HepG2 (cell line): ENCODE measurements around the gene DDX1.

ENCODE experiments used
- EZH2 ChIP-seq: conservative IDR thresholded peaks from 2 replicates; pipeline ENCODE4 v1.6.1; 2012; ENCODE audit warnings: mild to moderate bottlenecking, low read depth, low read length, moderate library complexity
- IRF2 ChIP-seq: IDR thresholded peaks from 2 replicates; pipeline ENCODE4 v1.6.1; 2018; ENCODE audit warnings: missing genetic modification reagents, missing compliant biosample characterization
- KLF15 ChIP-seq: sonication (generic); formaldehyde crosslinking; IDR thresholded peaks from 2 replicates; pipeline ENCODE4 v1.8.1; 2023; ENCODE audit warnings: borderline replicate concordance, mild to moderate bottlenecking, inconsistent platforms, missing genetic modification reagents, mixed read lengths
- POLR2AphosphoS5 ChIP-seq: IDR thresholded peaks from 2 replicates; pipeline ENCODE4 v1.6.1; 2012; ENCODE audit warnings: low read depth, low read length
- SRY ChIP-seq: sonication (generic); formaldehyde crosslinking; IDR thresholded peaks from 2 replicates; pipeline ENCODE4 v1.8.0; 2022; ENCODE audit warnings: mild to moderate bottlenecking, missing genetic modification reagents
- THAP11 ChIP-seq: IDR thresholded peaks from 2 replicates; pipeline ENCODE4 v1.6.1; 2016; ENCODE audit warnings: missing biosample characterization, missing genetic modification reagents
- ZBTB21 ChIP-seq: sonication (generic); formaldehyde crosslinking; IDR thresholded peaks from 2 replicates; pipeline ENCODE4 v1.4.0; 2020; ENCODE audit warnings: missing genetic modification reagents
- ZFX ChIP-seq: sonication (generic); formaldehyde crosslinking; IDR thresholded peaks from 2 replicates; pipeline ENCODE4 v1.4.0; 2020; ENCODE audit warnings: mild to moderate bottlenecking, low read depth, missing genetic modification reagents, moderate library complexity
- ZNF720 ChIP-seq: sonication (generic); formaldehyde crosslinking; IDR thresholded peaks from 2 replicates; pipeline ENCODE4 v1.4.0; 2020; ENCODE audit warnings: missing genetic modification reagents
- TF ChIP-seq, protein P1 (sequence below): sonication (generic); formaldehyde crosslinking; IDR thresholded peaks from 2 replicates; pipeline ENCODE4 v1.8.1; 2023; ENCODE audit warnings: mild to moderate bottlenecking, missing genetic modification reagents
- TF ChIP-seq, protein P2 (sequence below), 2 experiments: sonication (generic) in 1 of 2; formaldehyde crosslinking in 1 of 2; IDR thresholded peaks; 2 replicates each; pipeline versions ENCODE4 v1.5.1 to v1.6.1; 2011 to 2020; ENCODE audit warnings: borderline replicate concordance in 1 of 2, low read depth in 1 of 2, low read length in 1 of 2, mild to moderate bottlenecking in 1 of 2, missing genetic modification reagents in 1 of 2, moderate library complexity in 1 of 2
- TF ChIP-seq, protein P3 (sequence below): sonication (generic); formaldehyde crosslinking; IDR thresholded peaks from 2 replicates; pipeline ENCODE4 v1.5.0; 2020; ENCODE audit warnings: mild to moderate bottlenecking, missing genetic modification reagents, moderate library complexity
- TF ChIP-seq, protein P4 (sequence below): sonication (generic); formaldehyde crosslinking; IDR thresholded peaks from 2 replicates; pipeline ENCODE4 v1.8.0; 2022; ENCODE audit warnings: mild to moderate bottlenecking, missing genetic modification reagents; ENCODE audit not compliant: insufficient replicate concordance
- TF ChIP-seq, protein P5 (sequence below): sonication (generic); formaldehyde crosslinking; IDR thresholded peaks from 2 replicates; pipeline ENCODE4 v1.4.0; 2020; ENCODE audit warnings: missing genetic modification reagents

DNA sequence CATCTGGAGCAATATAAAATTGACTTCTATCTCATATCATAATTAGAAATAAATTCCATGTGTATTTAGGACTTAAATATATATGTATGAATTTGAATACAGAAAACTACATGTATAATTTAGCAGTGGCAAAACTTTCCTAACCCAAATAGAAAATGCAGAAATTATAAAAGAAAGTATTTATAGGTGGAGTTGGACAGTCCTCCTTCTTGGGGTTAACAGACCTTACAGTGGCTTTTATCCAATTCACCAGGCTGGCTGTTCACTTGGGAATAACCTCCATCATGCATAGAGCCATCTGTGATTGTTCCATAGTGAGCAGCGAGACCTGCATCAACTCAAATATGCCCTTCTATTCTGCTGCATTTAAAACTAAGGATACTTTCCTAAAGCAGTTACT, 8.3 kb downstream of the DDX1 start:
- TF ChIP-seq POLR2AphosphoS5 (no peak), ZBTB21 (CRISPR knock-in tag) (no peak), KLF15 (no peak), SRY (CRISPR knock-in tag) (no peak), ZNF720 (CRISPR knock-in tag) (no peak), THAP11 (CRISPR knock-in tag) (no peak), EZH2 (no peak), IRF2 (CRISPR knock-in tag) (no peak), ZFX (no peak)
- TF ChIP-seq, protein P1, sequence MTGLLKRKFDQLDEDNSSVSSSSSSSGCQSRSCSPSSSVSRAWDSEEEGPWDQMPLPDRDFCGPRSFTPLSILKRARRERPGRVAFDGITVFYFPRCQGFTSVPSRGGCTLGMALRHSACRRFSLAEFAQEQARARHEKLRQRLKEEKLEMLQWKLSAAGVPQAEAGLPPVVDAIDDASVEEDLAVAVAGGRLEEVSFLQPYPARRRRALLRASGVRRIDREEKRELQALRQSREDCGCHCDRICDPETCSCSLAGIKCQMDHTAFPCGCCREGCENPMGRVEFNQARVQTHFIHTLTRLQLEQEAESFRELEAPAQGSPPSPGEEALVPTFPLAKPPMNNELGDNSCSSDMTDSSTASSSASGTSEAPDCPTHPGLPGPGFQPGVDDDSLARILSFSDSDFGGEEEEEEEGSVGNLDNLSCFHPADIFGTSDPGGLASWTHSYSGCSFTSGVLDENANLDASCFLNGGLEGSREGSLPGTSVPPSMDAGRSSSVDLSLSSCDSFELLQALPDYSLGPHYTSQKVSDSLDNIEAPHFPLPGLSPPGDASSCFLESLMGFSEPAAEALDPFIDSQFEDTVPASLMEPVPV (CRISPR knock-in tag) = no peak
- TF ChIP-seq, protein P2, sequence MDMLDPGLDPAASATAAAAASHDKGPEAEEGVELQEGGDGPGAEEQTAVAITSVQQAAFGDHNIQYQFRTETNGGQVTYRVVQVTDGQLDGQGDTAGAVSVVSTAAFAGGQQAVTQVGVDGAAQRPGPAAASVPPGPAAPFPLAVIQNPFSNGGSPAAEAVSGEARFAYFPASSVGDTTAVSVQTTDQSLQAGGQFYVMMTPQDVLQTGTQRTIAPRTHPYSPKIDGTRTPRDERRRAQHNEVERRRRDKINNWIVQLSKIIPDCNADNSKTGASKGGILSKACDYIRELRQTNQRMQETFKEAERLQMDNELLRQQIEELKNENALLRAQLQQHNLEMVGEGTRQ (IDR thresholded peaks at IDR 0.05; ENCODE audit: low read depth, low read length) = no peak
- TF ChIP-seq, protein P2 (CRISPR knock-in tag; IDR thresholded peaks at IDR 0.05; ENCODE audit: borderline replicate concordance) = no peak
- TF ChIP-seq, protein P3, sequence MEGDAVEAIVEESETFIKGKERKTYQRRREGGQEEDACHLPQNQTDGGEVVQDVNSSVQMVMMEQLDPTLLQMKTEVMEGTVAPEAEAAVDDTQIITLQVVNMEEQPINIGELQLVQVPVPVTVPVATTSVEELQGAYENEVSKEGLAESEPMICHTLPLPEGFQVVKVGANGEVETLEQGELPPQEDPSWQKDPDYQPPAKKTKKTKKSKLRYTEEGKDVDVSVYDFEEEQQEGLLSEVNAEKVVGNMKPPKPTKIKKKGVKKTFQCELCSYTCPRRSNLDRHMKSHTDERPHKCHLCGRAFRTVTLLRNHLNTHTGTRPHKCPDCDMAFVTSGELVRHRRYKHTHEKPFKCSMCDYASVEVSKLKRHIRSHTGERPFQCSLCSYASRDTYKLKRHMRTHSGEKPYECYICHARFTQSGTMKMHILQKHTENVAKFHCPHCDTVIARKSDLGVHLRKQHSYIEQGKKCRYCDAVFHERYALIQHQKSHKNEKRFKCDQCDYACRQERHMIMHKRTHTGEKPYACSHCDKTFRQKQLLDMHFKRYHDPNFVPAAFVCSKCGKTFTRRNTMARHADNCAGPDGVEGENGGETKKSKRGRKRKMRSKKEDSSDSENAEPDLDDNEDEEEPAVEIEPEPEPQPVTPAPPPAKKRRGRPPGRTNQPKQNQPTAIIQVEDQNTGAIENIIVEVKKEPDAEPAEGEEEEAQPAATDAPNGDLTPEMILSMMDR (CRISPR knock-in tag) = no peak
- TF ChIP-seq, protein P4, sequence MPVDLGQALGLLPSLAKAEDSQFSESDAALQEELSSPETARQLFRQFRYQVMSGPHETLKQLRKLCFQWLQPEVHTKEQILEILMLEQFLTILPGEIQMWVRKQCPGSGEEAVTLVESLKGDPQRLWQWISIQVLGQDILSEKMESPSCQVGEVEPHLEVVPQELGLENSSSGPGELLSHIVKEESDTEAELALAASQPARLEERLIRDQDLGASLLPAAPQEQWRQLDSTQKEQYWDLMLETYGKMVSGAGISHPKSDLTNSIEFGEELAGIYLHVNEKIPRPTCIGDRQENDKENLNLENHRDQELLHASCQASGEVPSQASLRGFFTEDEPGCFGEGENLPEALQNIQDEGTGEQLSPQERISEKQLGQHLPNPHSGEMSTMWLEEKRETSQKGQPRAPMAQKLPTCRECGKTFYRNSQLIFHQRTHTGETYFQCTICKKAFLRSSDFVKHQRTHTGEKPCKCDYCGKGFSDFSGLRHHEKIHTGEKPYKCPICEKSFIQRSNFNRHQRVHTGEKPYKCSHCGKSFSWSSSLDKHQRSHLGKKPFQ (CRISPR knock-in tag) = no peak
- TF ChIP-seq, protein P5, sequence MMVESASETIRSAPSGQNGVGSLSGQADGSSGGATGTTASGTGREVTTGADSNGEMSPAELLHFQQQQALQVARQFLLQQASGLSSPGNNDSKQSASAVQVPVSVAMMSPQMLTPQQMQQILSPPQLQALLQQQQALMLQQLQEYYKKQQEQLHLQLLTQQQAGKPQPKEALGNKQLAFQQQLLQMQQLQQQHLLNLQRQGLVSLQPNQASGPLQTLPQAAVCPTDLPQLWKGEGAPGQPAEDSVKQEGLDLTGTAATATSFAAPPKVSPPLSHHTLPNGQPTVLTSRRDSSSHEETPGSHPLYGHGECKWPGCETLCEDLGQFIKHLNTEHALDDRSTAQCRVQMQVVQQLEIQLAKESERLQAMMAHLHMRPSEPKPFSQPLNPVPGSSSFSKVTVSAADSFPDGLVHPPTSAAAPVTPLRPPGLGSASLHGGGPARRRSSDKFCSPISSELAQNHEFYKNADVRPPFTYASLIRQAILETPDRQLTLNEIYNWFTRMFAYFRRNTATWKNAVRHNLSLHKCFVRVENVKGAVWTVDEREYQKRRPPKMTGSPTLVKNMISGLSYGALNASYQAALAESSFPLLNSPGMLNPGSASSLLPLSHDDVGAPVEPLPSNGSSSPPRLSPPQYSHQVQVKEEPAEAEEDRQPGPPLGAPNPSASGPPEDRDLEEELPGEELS (CRISPR knock-in tag) = no peak
